Loucy (cell line): ENCODE data around the gene C6orf47.

Source experiments
- H2AFZ ChIP-seq: fragments of 200-600 bp; sonication (generic); 2 replicates; pipeline ENCODE4 v1.6.0; 2016; ENCODE audit warnings: antibody characterized with exemption, mild to moderate bottlenecking, low read length, moderate library complexity
- H3F3A ChIP-seq: fragments of 200-600 bp; 2 replicates; pipeline ENCODE4 v1.6.0; 2016; ENCODE audit warnings: antibody characterized with exemption, low read depth, mild to moderate bottlenecking
- H3K27me3 ChIP-seq: fragments of 200-600 bp; sonication (generic); 2 replicates; pipeline ENCODE4 v1.6.1; 2014; ENCODE audit warnings: low read length, mild to moderate bottlenecking; ENCODE audit not compliant: insufficient read depth, poor library complexity, severe bottlenecking
- H3K36me3 ChIP-seq: fragments of 200-600 bp; sonication (generic); 2 replicates; pipeline ENCODE4 v1.6.1; 2016; ENCODE audit warnings: low read length; ENCODE audit not compliant: insufficient read depth
- H3K4me1 ChIP-seq: fragments of 200-600 bp; sonication (generic); 2 replicates; pipeline ENCODE4 v1.5.1; 2014; ENCODE audit warnings: low read length, mild to moderate bottlenecking; ENCODE audit not compliant: insufficient read depth, poor library complexity, severe bottlenecking
- H3K4me2 ChIP-seq: fragments of 200-600 bp; sonication (generic); 2 replicates; pipeline ENCODE4 v1.6.0; 2014; ENCODE audit warnings: antibody characterized with exemption, low read length, low read depth, mild to moderate bottlenecking; ENCODE audit not compliant: poor library complexity, severe bottlenecking
- H3K4me3 ChIP-seq: fragments of 200-600 bp; sonication (generic); 2 replicates; pipeline ENCODE4 v1.5.1; 2014; ENCODE audit warnings: low read length, mild to moderate bottlenecking, mixed read lengths; ENCODE audit not compliant: poor library complexity, severe bottlenecking
- H3K79me2 ChIP-seq: fragments of 200-600 bp; sonication (generic); 2 replicates; pipeline ENCODE4 v1.6.1; 2014; ENCODE audit warnings: low read length; ENCODE audit not compliant: insufficient read depth
- H3K9ac ChIP-seq: fragments of 200-600 bp; sonication (generic); 2 replicates; pipeline ENCODE4 v1.6.0; 2014; ENCODE audit warnings: mild to moderate bottlenecking, low read depth, low read length, moderate library complexity; ENCODE audit not compliant: poor library complexity, severe bottlenecking
- H3K9me2 ChIP-seq: fragments of 200-600 bp; sonication (generic); replicated peaks from 2 replicates; pipeline ENCODE4 v1.6.1; 2016; ENCODE audit warnings: low read depth, low read length, mixed read lengths
- H3K9me3 ChIP-seq: fragments of 200-600 bp; sonication (generic); 2 replicates; pipeline ENCODE4 v1.6.1; 2014; ENCODE audit warnings: mild to moderate bottlenecking, antibody characterized with exemption, low read length, low read depth; ENCODE audit not compliant: insufficient read depth
- H4K20me1 ChIP-seq: fragments of 200-600 bp; sonication (generic); 2 replicates; pipeline ENCODE4 v1.6.0; 2014; ENCODE audit warnings: antibody characterized with exemption, low read length, mild to moderate bottlenecking; ENCODE audit not compliant: insufficient read depth, poor library complexity, severe bottlenecking
- CTCF ChIP-seq: fragments of 200-600 bp; sonication (generic); conservative IDR thresholded peaks from 2 replicates; pipeline ENCODE4 v1.5.1; 2014; ENCODE audit warnings: mild to moderate bottlenecking, antibody characterized with exemption, low read length
- EZH2phosphoT487 ChIP-seq: fragments of 200-600 bp; IDR thresholded peaks from 2 replicates; pipeline ENCODE4 v1.6.1; 2018; ENCODE audit warnings: antibody characterized with exemption, mild to moderate bottlenecking, moderate library complexity, borderline replicate concordance

The C6orf47 gene

GRCh38 chr6:31662124-31662723 lies 1.6 kb upstream of the C6orf47 start:
- H4K20me1 ChIP-seq = peaks cover 20% of the 10 kb centered on the region
- H3K9me3 ChIP-seq = no peaks in the 10 kb centered on the region
- H3K36me3 ChIP-seq = peaks cover under 1% of the 10 kb centered on the region; the same call in 1 of the 2 replicates
- no peak overlapping the region for H2AFZ ChIP-seq
- H3F3A ChIP-seq = no peaks in the 10 kb centered on the region
- peaks cover 59% of the 10 kb centered on the region for H3K4me1 ChIP-seq
- H3K9me2 ChIP-seq = no peaks in the 10 kb centered on the region
- H3K9ac ChIP-seq = no peak overlapping the region
- no peak overlapping the region for H3K4me3 ChIP-seq
- H3K27me3 ChIP-seq = no peaks in the 10 kb centered on the region
- peak overlapping the region; percentile 95 for H3K4me2 ChIP-seq
- TF ChIP-seq CTCF (no peak), EZH2phosphoT487 (no peak)
- H3K79me2 ChIP-seq = peaks cover 69% of the 10 kb centered on the region

- H3K9me3 ChIP-seq = no peaks in the 10 kb centered on the region
- H3K4me1 ChIP-seq = peaks cover 53% of the 10 kb centered on the region
- H3F3A ChIP-seq = no peaks in the 10 kb centered on the region
- peak overlapping the region; percentile 92 for H3K4me3 ChIP-seq
- H3K27me3 ChIP-seq = no peaks in the 10 kb centered on the region
- H3K36me3 ChIP-seq = no peaks in the 10 kb centered on the region
- H3K79me2 ChIP-seq = peaks cover 61% of the 10 kb centered on the region
- H2AFZ ChIP-seq = no peak overlapping the region
- H3K9ac ChIP-seq = peak overlapping the region; percentile 88
- H3K9me2 ChIP-seq = no peaks in the 10 kb centered on the region
- H3K4me2 ChIP-seq = peak overlapping the region; percentile 93
- H4K20me1 ChIP-seq = peaks cover 15% of the 10 kb centered on the region
- TF ChIP-seq CTCF (no peak), EZH2phosphoT487 (no peak)
These were observed 915 bp upstream of the C6orf47 start for GRCh38 chr6:31661262-31662123.

GRCh38 chr6:31659649-31660380 lies 763 bp downstream of the C6orf47 start:
- Histone ChIP-seq H3F3A (no peaks in the 10 kb centered on the region), H3K4me3 (peak overlapping the region; percentile 92), H3K9me3 (no peaks in the 10 kb centered on the region), H3K4me1 (peaks cover 51% of the 10 kb centered on the region), H2AFZ (no peak overlapping the region), H3K9ac (peak overlapping the region; percentile 88), H3K9me2 (no peaks in the 10 kb centered on the region), H3K27me3 (no peaks in the 10 kb centered on the region), H3K4me2 (peak overlapping the region; percentile 93), H4K20me1 (peaks cover 10% of the 10 kb centered on the region), H3K79me2 (peaks cover 56% of the 10 kb centered on the region), H3K36me3 (no peaks in the 10 kb centered on the region)
- TF ChIP-seq CTCF (no peak), EZH2phosphoT487 (no peak)
